K562 (cell line): ENCODE results near the gene LPGAT1. TPM values are rescaled to one million over a fixed set of nuclear protein-coding genes. Genes with fewer than 3 reads are reported as not detected.

Source experiments
- CBX5 ChIP-seq: IDR thresholded peaks from 2 replicates; pipeline ENCODE4 v1.6.1; 2014; ENCODE audit warnings: low read depth, borderline replicate concordance
- CXXC5 ChIP-seq: fragments of 250-450 bp; sonication (Bioruptor Pico); IDR thresholded peaks from 2 replicates; pipeline ENCODE4 v1.8.0; 2022; ENCODE audit warnings: inconsistent platforms, mild to moderate bottlenecking, moderate library complexity
- GATAD2B ChIP-seq: fragments of 450-650 bp; IDR thresholded peaks from 2 replicates; pipeline ENCODE4 v1.6.1; 2017; ENCODE audit warnings: mild to moderate bottlenecking, borderline replicate concordance
- NFE2L1 ChIP-seq: fragments of 450-650 bp; IDR thresholded peaks from 2 replicates; pipeline ENCODE4 v1.6.1; 2016; ENCODE audit warnings: missing genetic modification characterization, low read depth, mild to moderate bottlenecking, missing compliant biosample characterization, moderate library complexity, borderline replicate concordance
- PCBP2 ChIP-seq: fragments of 200-400 bp; formaldehyde crosslinking; IDR thresholded peaks from 2 replicates; pipeline ENCODE4 v1.6.1; 2018; ENCODE audit warnings: low read length, low read depth, mild to moderate bottlenecking, moderate library complexity; ENCODE audit not compliant: poor library complexity, severe bottlenecking
- RUNX1 ChIP-seq: sonication (generic); IDR thresholded peaks from 2 replicates; pipeline ENCODE4 v1.6.1; 2016; ENCODE audit warnings: antibody characterized with exemption, low read depth
- SAFB ChIP-seq: fragments of 200-400 bp; formaldehyde crosslinking; IDR thresholded peaks from 2 replicates; pipeline ENCODE4 v1.6.1; 2017; ENCODE audit warnings: low read depth, low read length, borderline replicate concordance
- SMAD3 ChIP-seq: fragments of 450-650 bp; formaldehyde crosslinking; conservative IDR thresholded peaks from 2 replicates; pipeline ENCODE4 v1.4.0; 2020; ENCODE audit warnings: mild to moderate bottlenecking
- ZBTB40 ChIP-seq, 2 experiments: fragments of 450-650 bp in 1 of 2; sonication (generic) in 1 of 2; formaldehyde crosslinking in 1 of 2; IDR thresholded peaks; 2 replicates each; pipeline versions ENCODE4 v1.7.1 to v1.9.0; 2016 to 2022; ENCODE audit warnings: inconsistent platforms in 1 of 2, mild to moderate bottlenecking in 1 of 2, missing genetic modification reagents in 1 of 2
- ZHX1 ChIP-seq: fragments of 150-350 bp; conservative IDR thresholded peaks from 2 replicates; pipeline ENCODE4 v1.6.1; 2014; ENCODE audit warnings: low read length
- ZNF277 ChIP-seq: fragments of 250-450 bp; sonication (Bioruptor Pico); IDR thresholded peaks from 2 replicates; pipeline ENCODE4 v1.8.0; 2022; ENCODE audit warnings: inconsistent platforms, mild to moderate bottlenecking, moderate library complexity, borderline replicate concordance
- ZNF280A ChIP-seq: fragments of 450-650 bp; IDR thresholded peaks from 2 replicates; pipeline ENCODE4 v1.6.1; 2018; ENCODE audit warnings: mild to moderate bottlenecking, low read depth; ENCODE audit not compliant: partially characterized antibody
- polyA plus RNA-seq, 8 experiments: library from polyadenylated mRNA; depleted of rRNA in 4 of 8; stranded (reverse) in 5 of 8; unstranded in 3 of 8; fragments of >200 nt; fragmentation: Nextera tagmentation in 2 of 8; fragmentation: Illumina TruSeq in 1 of 8; extraction: Ambion mirVana in 2 of 8; extraction: Trizol in 1 of 8; gene quantifications; 2 replicates each; pipeline versions ENCODE4 v1.2.1 to v1.2.3, GENCODE V29; 2011 to 2014; ENCODE audit warnings: inconsistent platforms in 1 of 8, missing spikeins in 1 of 8
- total RNA-seq, 7 experiments: library from RNA; depleted of rRNA in 6 of 7; stranded (reverse); fragments of >200 nt in 6 of 7; fragmentation: Illumina TruSeq in 2 of 7; extraction: Trizol in 2 of 7; gene quantifications; 2 replicates each; pipeline versions ENCODE4 v1.2.1 to v1.2.3, GENCODE V29; 2011 to 2021; ENCODE audit warnings: low replicate concordance in 1 of 7

The LPGAT1 gene
- total and polyA plus RNA-seq, 9 of the 15 experiments (the other 6 are each of a cell fraction or from before 2014, with no cell fraction given) = 5.7 to 31.4 (median 16.3) TPM

- no peak for TF ChIP-seq ZBTB40 (IDR thresholded peaks at IDR 0.05)
- no peak for TF ChIP-seq ZBTB40 (CRISPR knock-in tag; IDR thresholded peaks at IDR 0.05)
- TF ChIP-seq NFE2L1 (tag) = no peak
- no peak for TF ChIP-seq GATAD2B
- no peak for TF ChIP-seq SAFB
- TF ChIP-seq CBX5 = peak; percentile 96
- TF ChIP-seq ZNF280A = peak; percentile 91
- TF ChIP-seq SMAD3 (CRISPR knock-in tag) = no peak
- no peak for TF ChIP-seq ZHX1
- TF ChIP-seq RUNX1 = no peak
- TF ChIP-seq ZNF277 (CRISPR knock-in tag) = no peak
- TF ChIP-seq CXXC5 (CRISPR knock-in tag) = no peak
- no peak for TF ChIP-seq PCBP2
These were observed 28.8 kb upstream of the LPGAT1 start (continued) for GRCh38 chr1:211859405-211859804.
